HepG2 (cell line): Measurements from ENCODE around the gene UNC13D. TPM values are rescaled to one million over a fixed set of nuclear protein-coding genes. Genes with fewer than 3 reads are reported as not detected.

Experiments used
- CREB3 ChIP-seq: sonication (generic); formaldehyde crosslinking; IDR thresholded peaks from 2 replicates; pipeline ENCODE4 v1.5.0; 2020; ENCODE audit warnings: missing genetic modification reagents
- HIC2 ChIP-seq: sonication (generic); formaldehyde crosslinking; IDR thresholded peaks from 2 replicates; pipeline ENCODE4 v1.9.0; 2022; ENCODE audit warnings: low read depth, missing genetic modification reagents
- MYC ChIP-seq: sonication (generic); formaldehyde crosslinking; IDR thresholded peaks from 2 replicates; pipeline ENCODE4 v1.9.0; 2021; ENCODE audit warnings: missing genetic modification reagents, borderline replicate concordance
- PAF1 ChIP-seq: IDR thresholded peaks from 2 replicates; pipeline ENCODE4 v1.6.1; 2016; ENCODE audit warnings: missing genetic modification reagents, missing compliant biosample characterization
- PATZ1 ChIP-seq: sonication (generic); formaldehyde crosslinking; IDR thresholded peaks from 2 replicates; pipeline ENCODE4 v1.4.0; 2020; ENCODE audit warnings: missing genetic modification reagents
- PHF8 ChIP-seq: sonication (generic); formaldehyde crosslinking; IDR thresholded peaks from 2 replicates; pipeline ENCODE4 v1.5.0; 2020; ENCODE audit warnings: missing genetic modification reagents
- THAP11 ChIP-seq: IDR thresholded peaks from 2 replicates; pipeline ENCODE4 v1.6.1; 2016; ENCODE audit warnings: missing biosample characterization, missing genetic modification reagents
- THAP7 ChIP-seq: sonication (generic); formaldehyde crosslinking; IDR thresholded peaks from 2 replicates; pipeline ENCODE4 v1.8.1; 2023; ENCODE audit warnings: mild to moderate bottlenecking, missing genetic modification reagents
- ZBTB4 ChIP-seq: sonication (generic); formaldehyde crosslinking; IDR thresholded peaks from 2 replicates; pipeline ENCODE4 v1.4.0; 2020; ENCODE audit warnings: missing genetic modification reagents, mild to moderate bottlenecking, borderline replicate concordance
- ZC3H13 ChIP-seq: sonication (generic); formaldehyde crosslinking; IDR thresholded peaks from 2 replicates; pipeline ENCODE4 v1.8.1; 2023; ENCODE audit warnings: mild to moderate bottlenecking, missing genetic modification reagents, moderate library complexity
- ZFAT ChIP-seq: sonication (generic); formaldehyde crosslinking; conservative IDR thresholded peaks from 2 replicates; pipeline ENCODE4 v1.8.1; 2023; ENCODE audit warnings: missing genetic modification reagents, inconsistent platforms
- ZFX ChIP-seq: sonication (generic); formaldehyde crosslinking; IDR thresholded peaks from 2 replicates; pipeline ENCODE4 v1.4.0; 2020; ENCODE audit warnings: mild to moderate bottlenecking, low read depth, missing genetic modification reagents, moderate library complexity
- ZNF136 ChIP-seq: sonication (generic); formaldehyde crosslinking; IDR thresholded peaks from 2 replicates; pipeline ENCODE4 v1.8.1; 2022; ENCODE audit warnings: low read depth, mild to moderate bottlenecking, moderate library complexity, missing genetic modification reagents
- ZNF256 ChIP-seq: sonication (generic); formaldehyde crosslinking; conservative IDR thresholded peaks from 2 replicates; pipeline ENCODE4 v1.4.0; 2020; ENCODE audit warnings: missing genetic modification reagents
- ZNF276 ChIP-seq: sonication (generic); formaldehyde crosslinking; IDR thresholded peaks from 2 replicates; pipeline ENCODE4 v1.4.0; 2020; ENCODE audit warnings: mild to moderate bottlenecking, low read depth, missing genetic modification reagents
- ZNF670 ChIP-seq: sonication (generic); formaldehyde crosslinking; IDR thresholded peaks from 2 replicates; pipeline ENCODE4 v1.8.0; 2022; ENCODE audit warnings: mild to moderate bottlenecking, missing genetic modification reagents, borderline replicate concordance
- ZNF850 ChIP-seq: sonication (generic); formaldehyde crosslinking; conservative IDR thresholded peaks from 2 replicates; pipeline ENCODE4 v1.9.0; 2021; ENCODE audit warnings: mild to moderate bottlenecking, missing genetic modification reagents
- polyA plus RNA-seq, 8 experiments: library from polyadenylated mRNA; depleted of rRNA in 3 of 8; stranded (reverse) in 7 of 8; unstranded in 1 of 8; fragments of >200 nt; fragmentation: Illumina TruSeq in 4 of 8; extraction: Trizol in 4 of 8; gene quantifications; 2 replicates each; pipeline versions ENCODE4 v1.2.1 to v1.2.3, GENCODE V29; 2011 to 2016; ENCODE audit warnings: low read depth in 4 of 8, missing spikeins in 1 of 8, mixed read lengths in 1 of 8; ENCODE audit not compliant: insufficient read depth in 1 of 8
- total RNA-seq, 5 experiments: library from RNA; depleted of rRNA; stranded (reverse); fragments of >200 nt; fragmentation: Illumina TruSeq; extraction: Trizol; gene quantifications; 2 replicates each; pipeline ENCODE4 v1.2.3, GENCODE V29; 2016; ENCODE audit warnings: low read depth in 1 of 5

UNC13D gene
- total and polyA plus RNA-seq, 2 of the 13 experiments (the other 11 are each of a cell fraction or from before 2014, with no cell fraction given) = 29.7 to 42.7 TPM

GRCh38 chr17:75878174-75878998 lies 34.2 kb upstream of the UNC13D start, which contains the start of gene TRIM47 (continued):
- peak; percentile 82; the same call in 1 of the 2 replicates for TF ChIP-seq ZBTB4
- 0 out of 2 replicates have a peak, but pooled peaks have one; percentile 64 for TF ChIP-seq ZNF256 (CRISPR knock-in tag)
- TF ChIP-seq PAF1 = no peak
- TF ChIP-seq CREB3 = no peak
- peak; percentile 42; the same call in 1 of the 2 replicates for TF ChIP-seq ZNF276 (CRISPR knock-in tag)
- peak; percentile 70; the same call in 1 of the 2 replicates for TF ChIP-seq THAP11 (CRISPR knock-in tag)
- no peak for TF ChIP-seq ZNF850 (CRISPR knock-in tag)
- peak; percentile 1; the same call in 1 of the 2 replicates for TF ChIP-seq HIC2 (CRISPR knock-in tag)
- peak; percentile 49 for TF ChIP-seq ZNF670 (CRISPR knock-in tag)
- peak; percentile 86 for TF ChIP-seq ZFX (CRISPR knock-in tag)
- peak; percentile 44; the same call in 1 of the 2 replicates for TF ChIP-seq ZNF136 (CRISPR knock-in tag)
- peak; percentile 88 for TF ChIP-seq PHF8 (CRISPR knock-in tag)
- TF ChIP-seq THAP7 (CRISPR knock-in tag) = no peak
- TF ChIP-seq ZFAT (CRISPR knock-in tag) = no peak
- peak; percentile 65; the same call in 1 of the 2 replicates for TF ChIP-seq ZC3H13
- peak; percentile 93 for TF ChIP-seq PATZ1 (CRISPR knock-in tag)
- peak; percentile 87 for TF ChIP-seq MYC
